GM12878 (cell line): Measurements from ENCODE around the gene PRKN. TPM values are rescaled to one million over a fixed set of nuclear protein-coding genes. Genes with fewer than 3 reads are reported as not detected.

Source experiments
- ATAC-seq: fragments of 200-7000 bp; cut with Tn5 transposase; 3 replicates; pipeline ENCODE4 v1.9.1; 2020; ENCODE audit warnings: mild to moderate bottlenecking, moderate library complexity
- BruUV-seq: library from RNA; stranded (reverse); fragments of 400-500 nt; replicated peaks from 2 replicates; lab custom pipeline; 2021; lab: Mats Ljungman, UMichigan
- CTCF ChIA-PET: fragments of 300-600 bp; sonication (Branson Sonifier 250); formaldehyde crosslinking; extraction: SDS; loops from one replicate; lab custom pipeline; 2021; ENCODE audit warnings: inconsistent platforms; lab: Yijun Ruan, JAX
- POLR2A ChIA-PET: fragments of 350-600 bp; formaldehyde crosslinking; extraction: SDS; loops from one replicate; lab custom pipeline; 2021; ENCODE audit warnings: inconsistent platforms; lab: Charles Lee
- RAD21 ChIA-PET: fragments of 300-600 bp; sonication (Branson Sonifier 250); formaldehyde crosslinking; loops from one replicate; lab custom pipeline; 2023; ENCODE audit warnings: antibody characterized with exemption; ENCODE audit not compliant: unreplicated experiment; lab: Charles Lee
- SMC1A ChIA-PET: fragments of 300-600 bp; sonication (Branson Sonifier 250); formaldehyde crosslinking; loops from one replicate; lab custom pipeline; 2023; ENCODE audit not compliant: unreplicated experiment, uncharacterized antibody; lab: Charles Lee
- DNase-seq: peaks from one replicate; pipeline ENCODE4 v3.0.0-alpha.2; 2011; ENCODE audit warnings: low read depth, low spot score
- FAIRE-seq: peaks from 3 replicates; lab custom pipeline; 2011; peaks lifted over from hg19 to GRCh38; lab: Jason Lieb, UNC
- H2AFZ ChIP-seq: 2 replicates; pipeline ENCODE4 v1.6.0; 2011; ENCODE audit warnings: low read depth, low read length, control low read depth; ENCODE audit not compliant: control insufficient read depth
- H3K27ac ChIP-seq: 2 replicates; pipeline ENCODE4 v1.5.1; 2011; ENCODE audit warnings: control low read depth; ENCODE audit not compliant: control insufficient read depth, insufficient read depth
- H3K27me3 ChIP-seq, 2 experiments: replicated peaks in 1 of 2; 2 replicates each; pipeline versions ENCODE4 v1.6.0 to v1.6.1; 2011; ENCODE audit warnings: low read length in 1 of 2; ENCODE audit not compliant: control insufficient read depth in 2 of 2, insufficient read depth in 2 of 2
- H3K36me3 ChIP-seq, 2 experiments: 2 replicates each; pipeline ENCODE4 v1.5.1; 2011; ENCODE audit warnings: low read length in 1 of 2; ENCODE audit not compliant: control insufficient read depth in 2 of 2, insufficient read depth in 2 of 2
- H3K4me1 ChIP-seq: 2 replicates; pipeline ENCODE4 v1.6.1; 2011; ENCODE audit warnings: mild to moderate bottlenecking, low read length, moderate library complexity, mixed read lengths; ENCODE audit not compliant: control insufficient read depth, insufficient read depth
- H3K4me2 ChIP-seq: 2 replicates; pipeline ENCODE4 v1.6.0; 2011; ENCODE audit warnings: control low read depth; ENCODE audit not compliant: control insufficient read depth, insufficient read depth
- H3K4me3 ChIP-seq: fragments of 200-600 bp; sonication (generic); 2 replicates; pipeline ENCODE4 v1.5.1; 2016
- H3K79me2 ChIP-seq: 2 replicates; pipeline ENCODE4 v1.6.0; 2011; ENCODE audit warnings: low read length; ENCODE audit not compliant: control insufficient read depth, insufficient read depth
- H3K9ac ChIP-seq: 2 replicates; pipeline ENCODE4 v1.8.0; 2011; ENCODE audit warnings: low read length, control low read depth, mixed read lengths; ENCODE audit not compliant: control insufficient read depth, insufficient read depth
- H3K9me3 ChIP-seq: replicated peaks from 3 replicates; pipeline ENCODE4 v1.5.1; 2011; ENCODE audit warnings: mild to moderate bottlenecking, low read length; ENCODE audit not compliant: control insufficient read depth, insufficient read depth
- H4K20me1 ChIP-seq: 2 replicates; pipeline ENCODE4 v1.6.0; 2011; ENCODE audit not compliant: control insufficient read depth, insufficient read depth
- CBX5 ChIP-seq: sonication (generic); IDR thresholded peaks from 2 replicates; pipeline ENCODE4 v1.6.1; 2016; ENCODE audit warnings: low read depth, moderate library complexity, mild to moderate bottlenecking, inconsistent platforms
- CEBPB ChIP-seq, 2 experiments: fragments of 150-350 bp in 1 of 2; IDR thresholded peaks; 2 replicates each; pipeline ENCODE4 v1.6.1; 2012 to 2014; ENCODE audit warnings: low read depth in 2 of 2, low read length in 2 of 2, borderline replicate concordance in 1 of 2, inconsistent platforms in 1 of 2
- CHD1 ChIP-seq: IDR thresholded peaks from 2 replicates; pipeline ENCODE4 v1.6.1; 2012; ENCODE audit warnings: low read depth, low read length, improper control_type of control experiment
- E2F4 ChIP-seq: IDR thresholded peaks from 2 replicates; pipeline ENCODE4 v1.6.1; 2012; ENCODE audit warnings: low read depth, low read length, improper control_type of control experiment
- E2F8 ChIP-seq: fragments of 450-650 bp; IDR thresholded peaks from 2 replicates; pipeline ENCODE4 v1.6.1; 2018; ENCODE audit warnings: mild to moderate bottlenecking, low read depth, moderate library complexity; ENCODE audit not compliant: partially characterized antibody
- FOS ChIP-seq: IDR thresholded peaks from 3 replicates; pipeline ENCODE4 v1.6.1; 2011; ENCODE audit warnings: borderline replicate concordance; ENCODE audit not compliant: insufficient read length; ENCODE audit errors: extremely low read depth
- FOXK2 ChIP-seq: fragments of 450-650 bp; IDR thresholded peaks from 2 replicates; pipeline ENCODE4 v1.6.1; 2017; ENCODE audit warnings: mild to moderate bottlenecking, moderate library complexity
- FOXM1 ChIP-seq: IDR thresholded peaks from 2 replicates; pipeline ENCODE4 v1.6.1; 2012; ENCODE audit warnings: low read depth, mild to moderate bottlenecking, inconsistent platforms, low read length, moderate library complexity
- KAT2A ChIP-seq: conservative IDR thresholded peaks from 2 replicates; pipeline ENCODE4 v1.6.1; 2011; ENCODE audit warnings: low read depth, low read length; ENCODE audit not compliant: control insufficient read depth
- MTA2 ChIP-seq: fragments of 450-650 bp; IDR thresholded peaks from 2 replicates; pipeline ENCODE4 v1.6.1; 2016; ENCODE audit warnings: low read depth, mild to moderate bottlenecking, moderate library complexity
- NKRF ChIP-seq: fragments of 450-650 bp; conservative IDR thresholded peaks from 2 replicates; pipeline ENCODE4 v1.6.1; 2017; ENCODE audit warnings: mild to moderate bottlenecking, moderate library complexity
- NR2C1 ChIP-seq: fragments of 450-650 bp; IDR thresholded peaks from 2 replicates; pipeline ENCODE4 v1.6.1; 2017; ENCODE audit warnings: antibody characterized with exemption, mild to moderate bottlenecking, moderate library complexity
- POLR2AphosphoS2 ChIP-seq: IDR thresholded peaks from 2 replicates; pipeline ENCODE4 v1.6.1; 2011; ENCODE audit warnings: low read depth, mild to moderate bottlenecking, low read length, improper control_type of control experiment, moderate library complexity
- SP1 ChIP-seq: IDR thresholded peaks from one replicate; pipeline ENCODE4 v1.6.1; 2011; ENCODE audit warnings: low read depth, low read length
- STAT1 ChIP-seq: fragments of 450-650 bp; conservative IDR thresholded peaks from 2 replicates; pipeline ENCODE4 v1.6.1; 2014; ENCODE audit warnings: antibody characterized with exemption, mild to moderate bottlenecking
- ZBED1 ChIP-seq: IDR thresholded peaks from 2 replicates; pipeline ENCODE4 v1.6.1; 2016; ENCODE audit warnings: borderline replicate concordance
- WGBS: methylation state at CpG from one replicate; pipeline ENCODE4 v1.1.6; 2016; ENCODE audit warnings: low lambda C conversion rate; ENCODE audit not compliant: insufficient replicate concordance, insufficient coverage; ENCODE audit errors: missing lambda C conversion rate; 5-methylcytosine and 5-hydroxymethylcytosine counted together
- in situ Hi-C: fragments of 300-500 bp; cut with MboI; formaldehyde crosslinking; loops from 9 replicates; pipeline ENCODE4 v1.14.3; 2018; ENCODE audit warnings: mixed read lengths
- intact Hi-C: fragments of 100-400 bp; cut with micrococcal nuclease; formaldehyde crosslinking; loops from one replicate; pipeline ENCODE4 v1.14.2; 2022; ENCODE audit not compliant: unreplicated experiment
- polyA plus RNA-seq, 11 experiments: library from polyadenylated mRNA; depleted of rRNA in 4 of 11; unstranded in 6 of 11; stranded (reverse) in 5 of 11; fragments of >200 nt; fragmentation: Nextera tagmentation in 4 of 11; fragmentation: Illumina TruSeq in 1 of 11; extraction: Ambion mirVana in 4 of 11; extraction: Trizol in 1 of 11; gene quantifications; 1 replicate in 1 of 11; 2 replicates in 10 of 11; pipeline versions ENCODE4 v1.2.1 to v1.2.3, GENCODE V29; 2011 to 2016; ENCODE audit warnings: inconsistent platforms in 2 of 11, missing spikeins in 2 of 11, low read depth in 1 of 11
- total RNA-seq, 4 experiments: library from RNA; depleted of rRNA in 3 of 4; stranded (reverse); fragments of >200 nt in 3 of 4; fragmentation: Illumina TruSeq in 1 of 4; extraction: Trizol in 1 of 4; gene quantifications; 2 replicates each; pipeline versions ENCODE4 v1.2.1 to v1.2.3, GENCODE V29; 2013 to 2021

PRKN gene
- total and polyA plus RNA-seq, 10 of the 15 experiments (the other 5 are each of a cell fraction or from before 2014, with no cell fraction given) = 0.06 to 0.09 TPM; not detected in 8

- H3K27me3 ChIP-seq = no peaks in the 10 kb centered on the region
- no peak overlapping the region for H3K4me3 ChIP-seq
- WGBS = 57% methylated on average over 9 of the region's 9 CpGs
- H2AFZ ChIP-seq = no peak overlapping the region
- intact Hi-C loops (no loop called here), in situ Hi-C loops (no loop called here)
- TF ChIP-seq FOXK2 (no peak), MTA2 (no peak), KAT2A (no peak), CBX5 (no peak), FOXM1 (no peak), E2F8 (no peak), STAT1 (no peak), E2F4 (no peak), CHD1 (no peak), ZBED1 (no peak), SP1 (no peak), NR2C1 (no peak), CEBPB (IDR thresholded peaks at IDR 0.05; ENCODE audit: borderline replicate concordance in 1 of 2, low read depth in 2 of 2, low read length in 2 of 2) (no peak), FOS (no peak), POLR2AphosphoS2 (no peak), NKRF (no peak)
- H3K4me1 ChIP-seq = no peaks in the 10 kb centered on the region
- CTCF ChIA-PET = no interaction called here
- DNase-seq (no peak), ATAC-seq (no peak), FAIRE-seq (no peak)
- RAD21 ChIA-PET = no interaction called here
- POLR2A ChIA-PET = no interaction called here
- no peaks in the 10 kb centered on the region for H3K9me3 ChIP-seq
- H3K79me2 ChIP-seq = no peaks in the 10 kb centered on the region
- SMC1A ChIA-PET = no interaction called here
- no TSS peak for BruUV-seq
- H3K9ac ChIP-seq = no peak overlapping the region
- no peaks in the 10 kb centered on the region for H3K36me3 ChIP-seq
- H3K4me2 ChIP-seq = no peak overlapping the region
- H4K20me1 ChIP-seq = no peaks in the 10 kb centered on the region
- no peak overlapping the region for H3K27ac ChIP-seq
Observed at GRCh38 chr6:161511447-161512095, 1216.0 kb downstream of the PRKN start.
